GM18520 (cell line): Measurements from ENCODE around the gene TFIP11.

Source experiments
- ATAC-seq: cut with Tn5 transposase; IDR thresholded peaks from one replicate; pipeline ENCODE4 v1.9.1; 2021; ENCODE audit not compliant: unreplicated experiment

TFIP11 gene

DNA sequence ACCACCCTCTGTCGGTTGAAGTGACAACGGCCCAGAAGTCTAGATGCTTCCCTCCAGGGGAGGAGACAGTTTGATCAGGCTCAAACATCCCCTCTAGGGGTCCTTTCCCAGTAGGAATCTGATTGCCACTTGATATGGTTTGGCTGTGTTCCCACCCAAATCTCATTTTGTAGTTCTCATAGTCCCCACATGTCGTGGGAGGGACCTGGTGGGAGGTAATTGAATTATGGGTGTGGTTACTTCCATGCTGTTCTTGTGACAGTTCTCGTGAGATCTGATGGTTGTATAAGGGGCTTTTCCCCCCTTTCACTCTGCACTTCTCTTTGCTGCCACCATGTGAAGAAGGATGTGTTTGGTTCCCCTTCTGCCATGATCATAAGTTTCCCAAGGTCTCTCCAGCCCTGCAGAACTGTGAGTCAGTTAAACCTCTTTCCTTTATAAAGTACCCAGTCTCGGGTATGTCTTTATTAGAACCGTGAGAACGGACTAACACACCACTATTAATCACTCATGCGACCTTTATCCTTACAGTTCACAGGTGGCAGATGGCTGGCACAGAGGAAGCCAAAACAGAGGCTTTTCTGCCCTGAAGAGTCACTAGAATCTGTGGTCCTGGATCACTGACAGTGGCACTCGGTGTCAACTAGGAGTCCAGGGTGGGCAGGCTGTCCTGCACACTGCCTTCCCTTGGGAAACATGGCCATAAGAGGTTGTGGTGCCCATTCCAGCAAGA is 61.7 kb downstream of the TFIP11 start:
- no peak for ATAC-seq

DNA sequence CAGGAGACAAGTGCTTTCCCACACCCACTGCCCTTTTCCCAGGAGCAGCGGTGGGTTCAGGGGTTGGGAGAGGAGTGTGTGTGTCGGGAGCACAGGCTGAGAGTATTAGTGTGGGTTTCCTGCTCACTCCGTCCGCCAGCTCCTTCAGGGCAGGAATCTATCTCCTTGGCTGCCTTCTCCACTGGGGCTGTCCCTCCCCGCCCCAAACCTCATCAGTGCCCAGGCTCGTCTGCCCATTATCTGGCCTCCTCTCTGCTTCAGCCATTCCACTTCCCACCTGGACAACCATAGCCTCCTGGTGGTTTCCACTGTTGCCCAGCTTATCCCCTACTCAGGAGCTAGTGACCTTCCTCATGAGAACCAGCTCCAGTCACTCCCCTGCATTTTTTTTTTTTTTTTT is 63.3 kb downstream of the TFIP11 start:
- ATAC-seq, result no peak

DNA sequence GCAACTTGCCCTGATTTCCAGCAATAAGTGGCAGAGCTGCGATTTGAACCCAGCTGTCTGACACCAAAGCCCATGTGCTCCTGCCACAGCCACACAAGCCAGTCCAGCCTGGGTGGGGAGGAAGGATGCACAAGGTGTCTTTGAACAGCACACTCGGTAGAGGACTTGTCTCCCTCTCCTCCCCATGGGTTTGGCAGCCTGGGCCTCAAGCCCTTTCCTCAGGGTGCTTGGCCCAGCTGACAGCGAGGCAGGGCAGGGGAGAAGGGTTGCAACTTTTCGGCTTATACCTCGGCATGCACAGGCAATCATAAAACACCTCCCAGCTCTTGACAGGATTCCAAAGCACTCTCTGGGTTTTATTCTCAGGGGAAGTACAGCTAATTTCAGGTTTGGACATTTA is 63.9 kb downstream of the TFIP11 start:
- ATAC-seq, result no peak

- no peak for ATAC-seq
These were observed 64.5 kb downstream of the TFIP11 start for GRCh38 chr22:26447584-26448329.

- no peak for ATAC-seq
These were observed 65.3 kb downstream of the TFIP11 start for GRCh38 chr22:26446808-26447515.

DNA sequence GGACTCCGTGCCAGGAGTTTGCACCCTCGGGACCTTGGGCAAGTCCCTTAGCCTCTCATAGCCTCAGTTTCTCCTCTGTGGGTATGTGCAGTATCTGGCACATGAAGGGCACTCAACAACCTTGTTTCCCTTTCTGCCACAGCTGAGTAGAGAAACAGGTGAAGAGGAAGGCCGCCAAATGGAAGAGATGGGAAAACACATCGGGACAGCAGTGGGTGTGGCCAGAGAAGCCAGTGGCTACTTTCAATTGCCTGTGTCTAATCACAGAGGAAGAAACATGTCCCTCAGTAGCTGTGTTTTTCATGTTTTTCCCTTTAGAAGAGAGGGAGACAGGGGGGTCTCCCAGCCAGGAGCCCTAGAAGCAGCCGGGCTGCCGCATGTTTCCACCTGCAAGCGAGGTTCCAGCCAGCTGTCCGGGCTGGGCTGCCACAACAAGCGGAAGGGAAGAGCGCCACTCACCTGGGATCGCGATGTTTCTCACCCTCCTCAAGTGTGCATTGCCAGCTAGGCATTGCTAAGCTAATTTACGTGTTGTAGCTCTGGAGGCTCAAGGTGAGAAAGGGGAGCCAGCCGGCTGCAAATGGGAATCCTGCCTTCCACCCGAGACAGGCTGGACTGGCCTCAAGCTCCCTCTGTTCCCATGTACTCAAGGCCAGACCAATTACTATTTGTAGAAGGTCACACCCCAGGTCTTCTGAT is 66.5 kb downstream of the TFIP11 start:
- ATAC-seq, result no peak

DNA sequence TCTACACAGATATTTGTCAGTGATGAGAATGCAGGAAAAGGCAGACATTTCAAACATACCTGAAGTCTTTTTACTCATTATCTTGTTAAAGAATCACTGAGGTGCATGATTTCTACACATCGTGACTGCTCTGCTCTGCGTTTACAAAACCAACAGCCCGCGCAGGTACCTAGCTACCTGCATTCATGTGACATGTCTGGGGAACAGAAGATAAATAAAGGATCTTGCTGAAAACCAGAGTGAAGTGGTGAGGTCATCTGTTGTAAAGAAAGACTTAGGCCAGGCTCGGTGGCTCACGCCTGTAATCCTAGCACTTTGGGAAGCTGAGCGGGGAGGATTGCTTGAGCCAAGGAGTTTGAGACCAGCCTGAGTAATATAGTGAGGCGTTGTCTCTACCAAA is 67.5 kb downstream of the TFIP11 start:
- ATAC-seq, result no peak

- no peak for ATAC-seq
These were observed 68.2 kb downstream of the TFIP11 start for GRCh38 chr22:26443901-26444690.

DNA sequence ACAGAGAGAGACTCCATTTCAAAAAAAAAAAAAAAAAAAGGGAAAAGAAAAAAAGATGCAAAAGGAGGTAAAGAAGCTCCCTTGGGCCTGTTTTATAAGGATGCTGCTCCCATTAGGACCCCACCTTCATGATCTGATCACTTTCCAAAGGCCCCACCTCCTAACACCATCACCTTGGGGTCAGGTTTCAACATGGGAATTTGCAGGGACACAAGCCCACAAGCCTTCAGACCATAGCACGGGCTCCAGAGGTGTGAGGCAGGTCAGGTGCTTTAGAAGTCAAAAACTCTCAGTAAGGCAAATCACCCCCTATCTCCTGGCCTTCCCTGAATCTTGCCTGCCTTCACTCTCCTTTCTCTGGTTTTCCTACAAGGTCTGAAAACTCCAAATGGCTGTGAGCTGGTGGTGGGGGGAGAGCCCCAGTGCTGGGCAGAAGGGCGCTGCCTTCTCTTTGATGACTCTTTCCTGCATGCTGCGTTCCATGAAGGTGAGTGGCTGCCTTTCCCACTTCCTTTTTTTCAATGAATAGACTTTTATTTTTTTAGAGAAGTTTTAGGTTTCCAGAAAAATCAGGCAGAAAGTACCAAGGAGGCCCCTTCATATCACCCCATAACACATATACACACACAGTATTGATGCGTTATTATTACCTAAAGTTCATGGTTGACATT is 70.1 kb downstream of the TFIP11 start:
- ATAC-seq, result no peak
